GM12878 (cell line): ENCODE data around the gene LZTFL1. TPM values are rescaled to one million over a fixed set of nuclear protein-coding genes. Genes with fewer than 3 reads are reported as not detected.
A peak's percentile ranks its signal among the peaks of the same experiment; 100 is the strongest.

Experiments used
- ATAC-seq: fragments of 200-7000 bp; cut with Tn5 transposase; 3 replicates; pipeline ENCODE4 v1.9.1; 2020; ENCODE audit warnings: mild to moderate bottlenecking, moderate library complexity
- Bru-seq: library from RNA; stranded (reverse); fragments of 400-500 nt; gene quantifications from one replicate; lab custom pipeline; 2021; lab: Mats Ljungman, UMichigan
- BruChase-seq, 2 experiments: library from RNA; stranded (reverse); fragments of 400-500 nt; gene quantifications; one replicate each; lab custom pipeline; 2021; lab: Mats Ljungman, UMichigan
- BruUV-seq: library from RNA; stranded (reverse); fragments of 400-500 nt; replicated peaks from 2 replicates; lab custom pipeline; 2021; lab: Mats Ljungman, UMichigan
- CTCF ChIA-PET: fragments of 300-600 bp; sonication (Branson Sonifier 250); formaldehyde crosslinking; extraction: SDS; loops from one replicate; lab custom pipeline; 2021; ENCODE audit warnings: inconsistent platforms; lab: Yijun Ruan, JAX
- POLR2A ChIA-PET: fragments of 350-600 bp; formaldehyde crosslinking; extraction: SDS; loops from one replicate; lab custom pipeline; 2021; ENCODE audit warnings: inconsistent platforms; lab: Charles Lee
- RAD21 ChIA-PET: fragments of 300-600 bp; sonication (Branson Sonifier 250); formaldehyde crosslinking; loops from one replicate; lab custom pipeline; 2023; ENCODE audit warnings: antibody characterized with exemption; ENCODE audit not compliant: unreplicated experiment; lab: Charles Lee
- SMC1A ChIA-PET: fragments of 300-600 bp; sonication (Branson Sonifier 250); formaldehyde crosslinking; loops from one replicate; lab custom pipeline; 2023; ENCODE audit not compliant: unreplicated experiment, uncharacterized antibody; lab: Charles Lee
- DNase-seq: peaks from one replicate; pipeline ENCODE4 v3.0.0-alpha.2; 2011; ENCODE audit warnings: low read depth, low spot score
- FAIRE-seq: peaks from 3 replicates; lab custom pipeline; 2011; peaks lifted over from hg19 to GRCh38; lab: Jason Lieb, UNC
- H2AFZ ChIP-seq: 2 replicates; pipeline ENCODE4 v1.6.0; 2011; ENCODE audit warnings: low read depth, low read length, control low read depth; ENCODE audit not compliant: control insufficient read depth
- H3K27ac ChIP-seq: 2 replicates; pipeline ENCODE4 v1.5.1; 2011; ENCODE audit warnings: control low read depth; ENCODE audit not compliant: control insufficient read depth, insufficient read depth
- H3K27me3 ChIP-seq, 2 experiments: replicated peaks in 1 of 2; 2 replicates each; pipeline versions ENCODE4 v1.6.0 to v1.6.1; 2011; ENCODE audit warnings: low read length in 1 of 2; ENCODE audit not compliant: control insufficient read depth in 2 of 2, insufficient read depth in 2 of 2
- H3K36me3 ChIP-seq, 2 experiments: 2 replicates each; pipeline ENCODE4 v1.5.1; 2011; ENCODE audit warnings: low read length in 1 of 2; ENCODE audit not compliant: control insufficient read depth in 2 of 2, insufficient read depth in 2 of 2
- H3K4me1 ChIP-seq: 2 replicates; pipeline ENCODE4 v1.6.1; 2011; ENCODE audit warnings: mild to moderate bottlenecking, low read length, moderate library complexity, mixed read lengths; ENCODE audit not compliant: control insufficient read depth, insufficient read depth
- H3K4me2 ChIP-seq: 2 replicates; pipeline ENCODE4 v1.6.0; 2011; ENCODE audit warnings: control low read depth; ENCODE audit not compliant: control insufficient read depth, insufficient read depth
- H3K4me3 ChIP-seq: fragments of 200-600 bp; sonication (generic); 2 replicates; pipeline ENCODE4 v1.5.1; 2016
- H3K79me2 ChIP-seq: 2 replicates; pipeline ENCODE4 v1.6.0; 2011; ENCODE audit warnings: low read length; ENCODE audit not compliant: control insufficient read depth, insufficient read depth
- H3K9ac ChIP-seq: 2 replicates; pipeline ENCODE4 v1.8.0; 2011; ENCODE audit warnings: low read length, control low read depth, mixed read lengths; ENCODE audit not compliant: control insufficient read depth, insufficient read depth
- H3K9me3 ChIP-seq: replicated peaks from 3 replicates; pipeline ENCODE4 v1.5.1; 2011; ENCODE audit warnings: mild to moderate bottlenecking, low read length; ENCODE audit not compliant: control insufficient read depth, insufficient read depth
- H4K20me1 ChIP-seq: 2 replicates; pipeline ENCODE4 v1.6.0; 2011; ENCODE audit not compliant: control insufficient read depth, insufficient read depth
- BACH1 ChIP-seq: fragments of 450-650 bp; IDR thresholded peaks from 2 replicates; pipeline ENCODE4 v1.6.1; 2017; ENCODE audit warnings: mild to moderate bottlenecking, borderline replicate concordance
- CHD2 ChIP-seq: IDR thresholded peaks from 2 replicates; pipeline ENCODE4 v1.6.1; 2011; ENCODE audit warnings: low read depth, low read length, improper control_type of control experiment, borderline replicate concordance
- ETV6 ChIP-seq, 2 experiments: fragments of 450-650 bp in 1 of 2; IDR thresholded peaks in 1 of 2; conservative IDR thresholded peaks in 1 of 2; 2 replicates each; pipeline ENCODE4 v1.6.1; 2014; ENCODE audit warnings: antibody characterized with exemption in 1 of 2, borderline replicate concordance in 1 of 2, low read depth in 1 of 2, mild to moderate bottlenecking in 1 of 2, moderate library complexity in 1 of 2
- FOXM1 ChIP-seq: IDR thresholded peaks from 2 replicates; pipeline ENCODE4 v1.6.1; 2012; ENCODE audit warnings: low read depth, mild to moderate bottlenecking, inconsistent platforms, low read length, moderate library complexity
- MXI1 ChIP-seq: fragments of 150-350 bp; IDR thresholded peaks from 2 replicates; pipeline ENCODE4 v1.6.1; 2011; ENCODE audit warnings: low read depth, mild to moderate bottlenecking, inconsistent platforms, low read length, improper control_type of control experiment
- NRF1 ChIP-seq: conservative IDR thresholded peaks from 2 replicates; pipeline ENCODE4 v1.6.1; 2011; ENCODE audit warnings: mild to moderate bottlenecking, low read depth, low read length, improper control_type of control experiment
- POLR2AphosphoS5 ChIP-seq: IDR thresholded peaks from 2 replicates; pipeline ENCODE4 v1.6.1; 2011; ENCODE audit warnings: mild to moderate bottlenecking, low read length, inconsistent platforms
- POU2F2 ChIP-seq: IDR thresholded peaks from 3 replicates; pipeline ENCODE4 v1.6.1; 2011; ENCODE audit warnings: low read depth, mild to moderate bottlenecking, low read length, borderline replicate concordance
- ZNF217 ChIP-seq: fragments of 450-650 bp; IDR thresholded peaks from 2 replicates; pipeline ENCODE4 v1.6.1; 2017; ENCODE audit warnings: antibody characterized with exemption, mild to moderate bottlenecking
- WGBS: methylation state at CpG from one replicate; pipeline ENCODE4 v1.1.6; 2016; ENCODE audit warnings: low lambda C conversion rate; ENCODE audit not compliant: insufficient replicate concordance, insufficient coverage; ENCODE audit errors: missing lambda C conversion rate; 5-methylcytosine and 5-hydroxymethylcytosine counted together
- in situ Hi-C: fragments of 300-500 bp; cut with MboI; formaldehyde crosslinking; loops from 9 replicates; pipeline ENCODE4 v1.14.3; 2018; ENCODE audit warnings: mixed read lengths
- intact Hi-C: fragments of 100-400 bp; cut with micrococcal nuclease; formaldehyde crosslinking; loops from one replicate; pipeline ENCODE4 v1.14.2; 2022; ENCODE audit not compliant: unreplicated experiment
- long read RNA-seq, 2 experiments: library from polyadenylated mRNA; unstranded; transcript quantifications; one replicate each; pipeline ENCODE4 v2.0.0, GENCODE V29; 2019 to 2020
- polyA minus RNA-seq, 3 experiments: library from RNA; depleted of rRNA, polyadenylated mRNA; stranded (reverse); fragments of >200 nt; gene quantifications; 2 replicates each; pipeline ENCODE4 v1.2.3, GENCODE V29; 2011
- polyA plus RNA-seq, 11 experiments: library from polyadenylated mRNA; depleted of rRNA in 4 of 11; unstranded in 6 of 11; stranded (reverse) in 5 of 11; fragments of >200 nt; fragmentation: Nextera tagmentation in 4 of 11; fragmentation: Illumina TruSeq in 1 of 11; extraction: Ambion mirVana in 4 of 11; extraction: Trizol in 1 of 11; gene quantifications; 1 replicate in 1 of 11; 2 replicates in 10 of 11; pipeline versions ENCODE4 v1.2.1 to v1.2.3, GENCODE V29; 2011 to 2016; ENCODE audit warnings: inconsistent platforms in 2 of 11, missing spikeins in 2 of 11, low read depth in 1 of 11
- total RNA-seq, 4 experiments: library from RNA; depleted of rRNA in 3 of 4; stranded (reverse); fragments of >200 nt in 3 of 4; fragmentation: Illumina TruSeq in 1 of 4; extraction: Trizol in 1 of 4; gene quantifications; 2 replicates each; pipeline versions ENCODE4 v1.2.1 to v1.2.3, GENCODE V29; 2013 to 2021
- TF ChIP-seq, protein P1 (sequence below): IDR thresholded peaks from 2 replicates; pipeline ENCODE4 v1.6.1; 2011; ENCODE audit warnings: borderline replicate concordance, low read depth, mild to moderate bottlenecking, moderate library complexity, mixed read lengths, low read length; ENCODE audit not compliant: insufficient read depth; ENCODE audit errors: extremely low read length
- TF ChIP-seq, protein P2 (sequence below): IDR thresholded peaks from 2 replicates; pipeline ENCODE4 v1.6.1; 2011; ENCODE audit warnings: low read depth, low read length, improper control_type of control experiment, borderline replicate concordance
- TF ChIP-seq, protein P3 (sequence below): IDR thresholded peaks from 2 replicates; pipeline ENCODE4 v1.6.1; 2011; ENCODE audit warnings: low read depth, mild to moderate bottlenecking, low read length, moderate library complexity, borderline replicate concordance; ENCODE audit errors: extremely low read depth

The LZTFL1 gene, protein sequence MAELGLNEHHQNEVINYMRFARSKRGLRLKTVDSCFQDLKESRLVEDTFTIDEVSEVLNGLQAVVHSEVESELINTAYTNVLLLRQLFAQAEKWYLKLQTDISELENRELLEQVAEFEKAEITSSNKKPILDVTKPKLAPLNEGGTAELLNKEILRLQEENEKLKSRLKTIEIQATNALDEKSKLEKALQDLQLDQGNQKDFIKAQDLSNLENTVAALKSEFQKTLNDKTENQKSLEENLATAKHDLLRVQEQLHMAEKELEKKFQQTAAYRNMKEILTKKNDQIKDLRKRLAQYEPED
- 1,143 and 1,248 TPM in 2 replicates for total RNA-seq (2013; cell fraction: nucleolus; rRNA removed)
- 10.3 and 15.3 TPM in 2 replicates for total RNA-seq (2014; rRNA removed)
- 16.5 and 16.9 TPM in 2 replicates for total RNA-seq (2014; rRNA removed; fragmentation: Illumina TruSeq; extraction: Trizol)
- 11.3 and 13.0 TPM in 2 replicates for total RNA-seq (2021)
- 32.2 TPM for polyA plus RNA-seq (2011; ENCODE audit: low read depth)
- 74.1 and 78.7 TPM in 2 replicates for polyA plus RNA-seq (2011; rRNA removed)
- polyA plus RNA-seq (2011; cell fraction: cytosol; rRNA removed), result 25.7 and 31.0 TPM in 2 replicates
- polyA plus RNA-seq (2011; cell fraction: nucleus; rRNA removed), result 87.9 and 98.5 TPM in 2 replicates
- 9.8 and 36.1 TPM in 2 replicates for polyA plus RNA-seq (2012)
- polyA plus RNA-seq (2014; fragmentation: Illumina TruSeq; extraction: Trizol), result 21.0 and 23.7 TPM in 2 replicates
- polyA plus RNA-seq (2014; fragmentation: Nextera tagmentation; extraction: Ambion mirVana), result 10 to 100 TPM in 1 of 2 experiments, 1 to 10 TPM in 1; 10.0 to 10.8 TPM
- polyA plus RNA-seq (2014; rRNA removed), result 14.3 and 17.4 TPM in 2 replicates
- 10 to 100 TPM in 1 of 2 experiments, 1 to 10 TPM in 1; 9.8 to 10.8 TPM for polyA plus RNA-seq (2016; fragmentation: Nextera tagmentation; extraction: Ambion mirVana)
- 40.2 and 47.4 TPM in 2 replicates for polyA minus RNA-seq (2011; rRNA and poly(A)+ RNA removed)
- polyA minus RNA-seq (2011; cell fraction: cytosol; rRNA and poly(A)+ RNA removed), result 7.9 and 22.1 TPM in 2 replicates
- polyA minus RNA-seq (2011; cell fraction: nucleus; rRNA and poly(A)+ RNA removed), result 67.9 and 91.2 TPM in 2 replicates
- Bru-seq, nascent RNA, result percentile 83 among the genes with signal in this experiment
- percentile 74 among the genes with signal in this experiment for BruChase-seq, experiment 1, labeled RNA remaining after a 6-hour chase
- BruChase-seq, experiment 2, labeled RNA remaining after a 2-hour chase, result percentile 71 among the genes with signal in this experiment
- long read RNA-seq, experiment 1, full-length matches to known transcripts, result 3 of 6 reads
- long read RNA-seq, experiment 1, partial matches to known transcripts, result 2 of 6 reads
- long read RNA-seq, experiment 1, other reads (novel, unspliced or antisense), result 1 of 6 reads
- long read RNA-seq, experiment 2, full-length matches to known transcripts, result 42 of 135 reads
- long read RNA-seq, experiment 2, partial matches to known transcripts, result 20 of 135 reads
- long read RNA-seq, experiment 2, other reads (novel, unspliced or antisense), result 73 of 135 reads

DNA sequence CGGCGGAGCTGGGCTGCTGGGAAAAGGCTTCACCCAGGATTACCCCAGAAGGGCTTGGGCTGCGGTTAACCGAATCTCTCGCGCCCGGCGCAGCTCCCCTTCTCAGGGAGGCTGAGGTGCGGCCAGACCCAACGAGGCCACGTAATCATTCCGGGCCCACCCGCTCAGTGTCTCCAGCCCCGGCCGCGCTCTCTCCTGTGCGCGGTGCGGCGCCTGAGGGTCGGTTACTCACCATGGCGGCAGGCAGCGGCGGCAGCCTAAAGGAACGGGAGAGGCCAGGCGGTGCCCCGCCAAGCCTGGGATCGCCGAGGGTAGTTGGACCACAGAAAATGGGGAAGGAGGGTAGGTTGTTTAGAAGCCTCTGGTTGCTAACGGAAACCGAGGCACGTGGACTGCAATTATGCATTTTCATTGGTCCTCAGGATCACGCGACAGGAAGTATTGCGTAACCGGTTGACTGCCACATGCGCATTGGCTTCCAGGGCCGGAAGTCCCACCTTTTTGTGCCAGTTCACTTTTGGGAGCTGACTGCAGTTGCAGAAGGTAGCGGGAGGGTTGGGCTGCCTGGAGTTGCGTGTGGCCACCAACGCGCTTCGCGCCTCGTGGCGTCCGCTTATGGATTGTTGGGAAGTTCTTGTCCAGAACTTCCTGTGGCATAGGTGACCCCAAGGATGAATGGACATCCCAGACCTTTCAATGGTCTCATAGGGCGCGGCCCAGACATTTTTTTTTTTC is at the start of gene LZTFL1:
Gene LZTFL1 (minus strand): TSS at position 363 of the 735 bp plus-strand sequence. CDS start 128 bp downstream, at position 235.
- CTCF ChIA-PET, result interaction anchor here (0.6 to 1.7 kb wide), 12 partner anchors 9 to 331 kb away, joined by 3 to 7 read pairs (median 3); partner anchors contain the start of gene CXCR6
- Histone ChIP-seq H3K9me3 (peaks cover 3% of the 10 kb centered on the region; the same call in 1 of the 3 replicates), H3K36me3 (no peaks in the 10 kb centered on the region), H3K79me2 (no peaks in the 10 kb centered on the region), H3K27ac (no peak within 1 kb of the TSS; the same call in 1 of the 2 replicates), H3K27me3 (no peaks in the 10 kb centered on the region; a peak in 1 of 4 replicates), H2AFZ (peak within 1 kb of the TSS; percentile 86), H3K4me3 (peak within 1 kb of the TSS; percentile 92), H3K4me2 (peak within 1 kb of the TSS; percentile 94), H3K9ac (peak within 1 kb of the TSS; percentile 63), H4K20me1 (no peaks in the 10 kb centered on the region), H3K4me1 (no peaks in the 10 kb centered on the region; the same call in 1 of the 2 replicates)
- FAIRE-seq, result peak; percentile 99
- RAD21 ChIA-PET, result interaction anchor here (0.5 to 6.9 kb wide), 10 partner anchors 11 to 272 kb away, joined by 3 to 52 read pairs (median 6); no protein-coding TSS in a partner anchor
- peak; percentile 99 for ATAC-seq
- SMC1A ChIA-PET, result interaction anchor here (0.8 to 9.6 kb wide), 19 partner anchors 7 to 100 kb away, joined by 3 to 71 read pairs (median 7); no protein-coding TSS in a partner anchor
- intact Hi-C loops (no loop called here), in situ Hi-C loops (no loop called here)
- BruUV-seq, result no TSS peak
- POLR2A ChIA-PET, result interaction anchor here (1.0 to 1.7 kb wide), 4 partner anchors 9 to 111 kb away, joined by 3 to 6 read pairs (median 4); no protein-coding TSS in a partner anchor
- WGBS, result 6% methylated on average over 41 of the region's 49 CpGs
- DNase-seq, result peak; percentile 88
- TF ChIP-seq POLR2AphosphoS5, result peak; percentile 79
- TF ChIP-seq, protein P1, sequence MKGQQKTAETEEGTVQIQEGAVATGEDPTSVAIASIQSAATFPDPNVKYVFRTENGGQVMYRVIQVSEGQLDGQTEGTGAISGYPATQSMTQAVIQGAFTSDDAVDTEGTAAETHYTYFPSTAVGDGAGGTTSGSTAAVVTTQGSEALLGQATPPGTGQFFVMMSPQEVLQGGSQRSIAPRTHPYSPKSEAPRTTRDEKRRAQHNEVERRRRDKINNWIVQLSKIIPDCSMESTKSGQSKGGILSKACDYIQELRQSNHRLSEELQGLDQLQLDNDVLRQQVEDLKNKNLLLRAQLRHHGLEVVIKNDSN, result peak; percentile 96
- TF ChIP-seq NRF1, result peak; percentile 34; the same call in 1 of the 2 replicates
- TF ChIP-seq, protein P2, sequence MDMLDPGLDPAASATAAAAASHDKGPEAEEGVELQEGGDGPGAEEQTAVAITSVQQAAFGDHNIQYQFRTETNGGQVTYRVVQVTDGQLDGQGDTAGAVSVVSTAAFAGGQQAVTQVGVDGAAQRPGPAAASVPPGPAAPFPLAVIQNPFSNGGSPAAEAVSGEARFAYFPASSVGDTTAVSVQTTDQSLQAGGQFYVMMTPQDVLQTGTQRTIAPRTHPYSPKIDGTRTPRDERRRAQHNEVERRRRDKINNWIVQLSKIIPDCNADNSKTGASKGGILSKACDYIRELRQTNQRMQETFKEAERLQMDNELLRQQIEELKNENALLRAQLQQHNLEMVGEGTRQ, result peak; percentile 99
- TF ChIP-seq, protein P3, sequence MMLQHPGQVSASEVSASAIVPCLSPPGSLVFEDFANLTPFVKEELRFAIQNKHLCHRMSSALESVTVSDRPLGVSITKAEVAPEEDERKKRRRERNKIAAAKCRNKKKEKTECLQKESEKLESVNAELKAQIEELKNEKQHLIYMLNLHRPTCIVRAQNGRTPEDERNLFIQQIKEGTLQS, result peak; percentile 97
- TF ChIP-seq MXI1, result peak; percentile 99
- no peak for TF ChIP-seq ETV6 (conservative IDR thresholded peaks at IDR 0.05 in 1 of 2, IDR thresholded peaks at IDR 0.05 in 1 of 2; ENCODE audit: borderline replicate concordance in 1 of 2, low read depth in 1 of 2)
- TF ChIP-seq CHD2, result peak; percentile 75; the same call in 1 of the 2 replicates
- TF ChIP-seq ZNF217, result no peak
- no peak; the same call in 1 of the 2 replicates for TF ChIP-seq BACH1
- TF ChIP-seq FOXM1, result no peak
- peak; percentile 94; the same call in 2 of the 3 replicates for TF ChIP-seq POU2F2
